Liver (tissue), 9 donors: ENCODE measurements around the gene PRSS57. TPM values are rescaled to one million over a fixed set of nuclear protein-coding genes. Genes with fewer than 3 reads are reported as not detected.

Experiments
- DNase-seq: peaks from one replicate; pipeline ENCODE4 v3.0.0-alpha.2; 2017; ENCODE audit warnings: low spot score
- H3K27ac ChIP-seq, 2 donors: one replicate each; pipeline ENCODE4 v1.7.0; 2013; ENCODE audit warnings: inconsistent platforms in 2 of 2, low read length in 2 of 2, control low read depth in 1 of 2, low read depth in 1 of 2, mild to moderate bottlenecking in 1 of 2
- H3K27me3 ChIP-seq, 4 donors: one replicate each; pipeline versions ENCODE4 v1.6.1 to v1.7.0; 2013; ENCODE audit warnings: low read length in 3 of 4, inconsistent platforms in 1 of 4, mild to moderate bottlenecking in 1 of 4, moderate library complexity in 1 of 4; ENCODE audit not compliant: control insufficient read depth in 4 of 4, insufficient read depth in 4 of 4
- H3K36me3 ChIP-seq, 4 donors: one replicate each; pipeline versions ENCODE4 v1.6.1 to v1.7.0; 2013; ENCODE audit warnings: low read length in 3 of 4, mild to moderate bottlenecking in 3 of 4, low read depth in 1 of 4, moderate library complexity in 1 of 4; ENCODE audit not compliant: control insufficient read depth in 4 of 4, insufficient read depth in 3 of 4
- H3K4me1 ChIP-seq, 4 donors: one replicate each; pipeline versions ENCODE4 v1.6.1 to v1.7.0; 2013; ENCODE audit warnings: low read length in 3 of 4, mild to moderate bottlenecking in 3 of 4, moderate library complexity in 1 of 4; ENCODE audit not compliant: control insufficient read depth in 4 of 4, insufficient read depth in 4 of 4
- H3K4me3 ChIP-seq, 3 donors: one replicate each; pipeline versions ENCODE4 v1.6.1 to v1.7.0; 2013; ENCODE audit warnings: low read length in 3 of 3, control low read depth in 1 of 3, low read depth in 1 of 3, mild to moderate bottlenecking in 1 of 3
- H3K9ac ChIP-seq, 2 donors: one replicate each; pipeline ENCODE4 v1.7.0; 2013; ENCODE audit warnings: low read length in 2 of 2, mild to moderate bottlenecking in 2 of 2, moderate library complexity in 2 of 2, control low read depth in 1 of 2, low read depth in 1 of 2
- H3K9me3 ChIP-seq, 4 donors: one replicate each; pipeline versions ENCODE4 v1.6.1 to v1.7.0; 2013; ENCODE audit warnings: low read length in 3 of 4; ENCODE audit not compliant: control insufficient read depth in 4 of 4
- ATF3 ChIP-seq: IDR thresholded peaks from 2 replicates; pipeline ENCODE4 v1.6.1; 2016; ENCODE audit warnings: antibody characterized with exemption
- CTCF ChIP-seq: fragments of 150-350 bp; IDR thresholded peaks from 2 replicates; pipeline ENCODE4 v1.5.1; 2017; ENCODE audit warnings: improper control_type of control experiment, low read depth, low read length; ENCODE audit not compliant: missing input control
- EGR1 ChIP-seq, 2 donors: IDR thresholded peaks; 2 replicates each; pipeline ENCODE4 v1.6.1; 2016 to 2018; ENCODE audit warnings: antibody characterized with exemption in 2 of 2, low read depth in 2 of 2
- FOXA1 ChIP-seq: IDR thresholded peaks from 2 replicates; pipeline ENCODE4 v1.6.1; 2016; ENCODE audit warnings: antibody characterized with exemption
- FOXA2 ChIP-seq: IDR thresholded peaks from 2 replicates; pipeline ENCODE4 v1.6.1; 2016; ENCODE audit warnings: antibody characterized with exemption
- GABPA ChIP-seq, 2 donors: IDR thresholded peaks in 1 of 2; conservative IDR thresholded peaks in 1 of 2; 2 replicates each; pipeline ENCODE4 v1.6.1; 2016; ENCODE audit warnings: antibody characterized with exemption in 2 of 2, mild to moderate bottlenecking in 1 of 2, moderate library complexity in 1 of 2
- HNF4A ChIP-seq, 2 donors: conservative IDR thresholded peaks; 2 replicates each; pipeline ENCODE4 v1.6.1; 2016; ENCODE audit warnings: antibody characterized with exemption in 2 of 2, mild to moderate bottlenecking in 2 of 2
- HNF4G ChIP-seq: IDR thresholded peaks from 2 replicates; pipeline ENCODE4 v1.6.1; 2016; ENCODE audit warnings: antibody characterized with exemption
- JUND ChIP-seq, 2 donors: IDR thresholded peaks; 2 replicates each; pipeline ENCODE4 v1.6.1; 2016; ENCODE audit warnings: antibody characterized with exemption in 2 of 2
- MAX ChIP-seq: IDR thresholded peaks from 2 replicates; pipeline ENCODE4 v1.6.1; 2016; ENCODE audit warnings: antibody characterized with exemption
- NR2F2 ChIP-seq: IDR thresholded peaks from 2 replicates; pipeline ENCODE4 v1.6.1; 2016; ENCODE audit warnings: antibody characterized with exemption
- RAD21 ChIP-seq, 2 donors: IDR thresholded peaks; 2 replicates each; pipeline ENCODE4 v1.6.1; 2016; ENCODE audit warnings: antibody characterized with exemption in 2 of 2, mild to moderate bottlenecking in 2 of 2
- REST ChIP-seq: IDR thresholded peaks from 2 replicates; pipeline ENCODE4 v1.6.1; 2016; ENCODE audit warnings: antibody characterized with exemption, mild to moderate bottlenecking
- RXRA ChIP-seq, 2 donors: IDR thresholded peaks; 2 replicates each; pipeline ENCODE4 v1.6.1; 2017 to 2018; ENCODE audit warnings: antibody characterized with exemption in 2 of 2, mild to moderate bottlenecking in 1 of 2
- SP1 ChIP-seq: IDR thresholded peaks from 2 replicates; pipeline ENCODE4 v1.6.1; 2018; ENCODE audit warnings: antibody characterized with exemption, mild to moderate bottlenecking
- TAF1 ChIP-seq: conservative IDR thresholded peaks from 2 replicates; pipeline ENCODE4 v1.6.1; 2016; ENCODE audit warnings: antibody characterized with exemption, mild to moderate bottlenecking
- YY1 ChIP-seq: IDR thresholded peaks from 2 replicates; pipeline ENCODE4 v1.6.1; 2016; ENCODE audit warnings: antibody characterized with exemption, mild to moderate bottlenecking
- ZBTB33 ChIP-seq: IDR thresholded peaks from 2 replicates; pipeline ENCODE4 v1.6.1; 2016; ENCODE audit warnings: antibody characterized with exemption
- WGBS: extraction: QIAGEN DNeasy Blood & Tissue Kit; methylation state at CpG from one replicate; pipeline ENCODE4 v1.1.7; 2013; 5-methylcytosine and 5-hydroxymethylcytosine counted together
- polyA plus RNA-seq, 2 donors: library from polyadenylated mRNA; stranded (reverse) in 1 of 2; unstranded in 1 of 2; fragments of 200-250 nt in 1 of 2; fragments of >200 nt in 1 of 2; fragmentation: Nextera tagmentation in 1 of 2; extraction: Ambion mirVana in 1 of 2; gene quantifications; one replicate each; pipeline versions ENCODE4 v1.2.1 to v1.2.3, GENCODE V29; 2013 to 2015
- total RNA-seq, 2 donors: library from RNA; depleted of rRNA; stranded (reverse); fragments of >200 nt; gene quantifications; one replicate each; pipeline ENCODE4 v1.2.3, GENCODE V29; 2014
- donor health status: healthy.
- donor health status: healthy.
- donor health status: healthy.
- donor health status: healthy.
- donor health status: healthy.

Gene PRSS57
- total and polyA plus RNA-seq, 4 donors: 0.10 to 12.1 TPM; not detected in 2

- no peak overlapping the region for H3K9ac ChIP-seq
- WGBS: 22% methylated on average over 14 of the region's 14 CpGs
- H3K27ac ChIP-seq: no peak overlapping the region
- peaks cover 0 to 4% (median 4%) of the 10 kb centered on the region in 4 donors for H3K4me1 ChIP-seq
- DNase-seq: no peak
- H3K9me3 ChIP-seq: no peaks in the 10 kb centered on the region
- no peak overlapping the region for H3K4me3 ChIP-seq
- no peaks in the 10 kb centered on the region for H3K36me3 ChIP-seq
- H3K27me3 ChIP-seq: peaks cover 0 to 2% (median 0%) of the 10 kb centered on the region in 4 donors
- TF ChIP-seq CTCF (no peak), ATF3 (no peak), NR2F2 (no peak), MAX (no peak), SP1 (no peak), HNF4G (no peak), YY1 (no peak), REST (no peak), FOXA2 (no peak), HNF4A (conservative IDR thresholded peaks at IDR 0.05) (no peak), RAD21 (IDR thresholded peaks at IDR 0.05) (no peak), RXRA (IDR thresholded peaks at IDR 0.05) (no peak), JUND (IDR thresholded peaks at IDR 0.05) (no peak), GABPA (IDR thresholded peaks at IDR 0.05 in 1 of 2, conservative IDR thresholded peaks at IDR 0.05 in 1 of 2) (no peak), ZBTB33 (no peak), EGR1 (IDR thresholded peaks at IDR 0.05; ENCODE audit: low read depth in 2 of 2) (no peak), TAF1 (no peak), FOXA1 (no peak)
These were observed 9.1 kb upstream of the PRSS57 start for GRCh38 chr19:704447-704741.
